Sigmoid colon (tissue), 4 donors: ENCODE results near the gene CSTPP1.

Experiments
- EP300 ChIP-seq, 4 donors: sonication (generic); formaldehyde crosslinking; IDR thresholded peaks; one replicate each; pipeline ENCODE4 v1.6.1; 2017; ENCODE audit warnings: antibody characterized with exemption in 4 of 4
- POLR2A ChIP-seq, 2 donors: fragments of 450-650 bp; IDR thresholded peaks; one replicate each; pipeline ENCODE4 v1.6.1; 2016; ENCODE audit warnings: antibody characterized with exemption in 2 of 2, mild to moderate bottlenecking in 2 of 2, moderate library complexity in 2 of 2
- POLR2AphosphoS5 ChIP-seq, 4 donors: sonication (generic); formaldehyde crosslinking; IDR thresholded peaks; one replicate each; pipeline ENCODE4 v1.6.1; 2017; ENCODE audit warnings: antibody characterized with exemption in 4 of 4
- TF ChIP-seq, protein P1 (sequence below), 4 experiments: fragments of 450-650 bp in 3 of 4; fragments of 200-600 bp in 1 of 4; IDR thresholded peaks; one replicate each; pipeline ENCODE4 v1.5.1; 2016 to 2019; ENCODE audit warnings: antibody characterized with exemption in 4 of 4, mild to moderate bottlenecking in 3 of 4, moderate library complexity in 2 of 4

DNA sequence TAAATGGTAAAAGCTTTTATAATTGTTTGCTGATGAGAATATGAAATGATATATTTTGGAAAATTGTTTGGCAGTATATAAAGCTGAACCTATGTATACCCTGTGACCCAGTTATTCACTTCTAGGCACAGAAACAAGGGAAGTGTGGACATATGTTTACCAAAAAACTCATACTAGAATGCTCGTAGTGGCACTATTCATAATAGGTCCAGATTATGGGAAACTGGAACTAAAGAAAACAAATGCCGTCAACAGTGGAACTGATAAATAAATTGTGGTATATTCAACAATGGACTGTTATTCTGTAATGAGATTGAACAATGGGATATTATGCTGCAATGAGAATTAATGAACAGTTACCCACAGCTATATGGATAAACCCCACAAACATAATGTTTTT lies 32.8 kb downstream of the CSTPP1 start:
- TF ChIP-seq POLR2A (IDR thresholded peaks at IDR 0.05) = no peak
- TF ChIP-seq, protein P1, sequence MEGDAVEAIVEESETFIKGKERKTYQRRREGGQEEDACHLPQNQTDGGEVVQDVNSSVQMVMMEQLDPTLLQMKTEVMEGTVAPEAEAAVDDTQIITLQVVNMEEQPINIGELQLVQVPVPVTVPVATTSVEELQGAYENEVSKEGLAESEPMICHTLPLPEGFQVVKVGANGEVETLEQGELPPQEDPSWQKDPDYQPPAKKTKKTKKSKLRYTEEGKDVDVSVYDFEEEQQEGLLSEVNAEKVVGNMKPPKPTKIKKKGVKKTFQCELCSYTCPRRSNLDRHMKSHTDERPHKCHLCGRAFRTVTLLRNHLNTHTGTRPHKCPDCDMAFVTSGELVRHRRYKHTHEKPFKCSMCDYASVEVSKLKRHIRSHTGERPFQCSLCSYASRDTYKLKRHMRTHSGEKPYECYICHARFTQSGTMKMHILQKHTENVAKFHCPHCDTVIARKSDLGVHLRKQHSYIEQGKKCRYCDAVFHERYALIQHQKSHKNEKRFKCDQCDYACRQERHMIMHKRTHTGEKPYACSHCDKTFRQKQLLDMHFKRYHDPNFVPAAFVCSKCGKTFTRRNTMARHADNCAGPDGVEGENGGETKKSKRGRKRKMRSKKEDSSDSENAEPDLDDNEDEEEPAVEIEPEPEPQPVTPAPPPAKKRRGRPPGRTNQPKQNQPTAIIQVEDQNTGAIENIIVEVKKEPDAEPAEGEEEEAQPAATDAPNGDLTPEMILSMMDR (IDR thresholded peaks at IDR 0.05) = no peak
- no peak for TF ChIP-seq EP300 (IDR thresholded peaks at IDR 0.05)
- TF ChIP-seq POLR2AphosphoS5 (IDR thresholded peaks at IDR 0.05) = no peak
